Measurements from ENCODE around the gene SDC4.

- TF ChIP-seq CTCF (IDR thresholded peaks at IDR 0.05) (no peak), POLR2A (IDR thresholded peaks at IDR 0.05) (no peak)
Observed at GRCh38 chr20:45294659-45295058, 53.6 kb downstream of the SDC4 start.

Data from vagina (tissue), 2 donors.